Spleen (tissue), 11 donors: ENCODE results near the gene GRB10. TPM values are rescaled to one million over a fixed set of nuclear protein-coding genes. Genes with fewer than 3 reads are reported as not detected.
A peak's percentile ranks its signal among the peaks of the same experiment; 100 is the strongest.

ENCODE experiments used
- DNase-seq: peaks from one replicate; pipeline ENCODE4 v3.0.0-alpha.2; 2020
- H3K27ac ChIP-seq, 8 donors: fragments of 200-600 bp; sonication (generic) in 7 of 8; 1 replicate in 4 of 8; 2 replicates in 4 of 8; pipeline versions ENCODE4 v1.5.0 to v1.8.0; 2016 to 2021; ENCODE audit warnings: inconsistent platforms in 4 of 8, mild to moderate bottlenecking in 4 of 8, moderate library complexity in 1 of 8
- H3K27me3 ChIP-seq, 7 donors: fragments of 200-600 bp; sonication (generic) in 6 of 7; replicated peaks in 1 of 7; 1 replicate in 4 of 7; 2 replicates in 3 of 7; pipeline versions ENCODE4 v1.5.0 to v1.8.0; 2016 to 2021; ENCODE audit warnings: inconsistent platforms in 3 of 7, mild to moderate bottlenecking in 1 of 7
- H3K36me3 ChIP-seq, 6 donors: fragments of 200-600 bp; sonication (generic) in 5 of 6; 1 replicate in 4 of 6; 2 replicates in 2 of 6; pipeline versions ENCODE4 v1.5.0 to v1.8.0; 2016 to 2021; ENCODE audit warnings: inconsistent platforms in 2 of 6
- H3K4me1 ChIP-seq, 6 donors: fragments of 200-600 bp; sonication (generic) in 5 of 6; 1 replicate in 3 of 6; 2 replicates in 3 of 6; pipeline versions ENCODE4 v1.5.0 to v1.8.0; 2016 to 2021; ENCODE audit warnings: inconsistent platforms in 3 of 6
- H3K4me3 ChIP-seq, 8 donors: fragments of 200-600 bp; sonication (generic) in 7 of 8; 1 replicate in 4 of 8; 2 replicates in 4 of 8; pipeline versions ENCODE4 v1.5.0 to v1.8.0; 2016 to 2021; ENCODE audit warnings: inconsistent platforms in 4 of 8, mild to moderate bottlenecking in 4 of 8, moderate library complexity in 2 of 8
- H3K9me3 ChIP-seq, 8 donors: fragments of 200-600 bp; sonication (generic) in 7 of 8; 1 replicate in 4 of 8; 2 replicates in 4 of 8; pipeline versions ENCODE4 v1.5.0 to v1.8.0; 2016 to 2021; ENCODE audit warnings: inconsistent platforms in 4 of 8
- CTCF ChIP-seq, 11 experiments: fragments of 200-600 bp in 7 of 11; fragments of 450-650 bp in 4 of 11; sonication (generic) in 4 of 11; IDR thresholded peaks in 8 of 11; conservative IDR thresholded peaks in 3 of 11; 1 replicate in 7 of 11; 2 replicates in 4 of 11; pipeline versions ENCODE4 v1.4.0 to v1.8.0; 2016 to 2021; ENCODE audit warnings: antibody characterized with exemption in 11 of 11, inconsistent platforms in 4 of 11, mild to moderate bottlenecking in 1 of 11
- POLR2AphosphoS5 ChIP-seq, 3 donors: sonication (generic); formaldehyde crosslinking; IDR thresholded peaks; one replicate each; pipeline ENCODE4 v1.5.1; 2017; ENCODE audit warnings: antibody characterized with exemption in 3 of 3
- WGBS, 5 donors: extraction: QIAGEN DNeasy Blood & Tissue Kit in 3 of 5; methylation state at CpG; one replicate each; pipeline versions ENCODE4 v1.1.5 to v1.1.7; 2013 to 2018; 5-methylcytosine and 5-hydroxymethylcytosine counted together
- intact Hi-C: fragments of 100-400 bp; cut with DNase I; formaldehyde crosslinking; loops from one replicate; pipeline ENCODE4 v1.15.0; 2023; ENCODE audit warnings: low total_unique reads
- polyA plus RNA-seq, 3 donors: library from polyadenylated mRNA; stranded (reverse); fragments of 200-250 nt; gene quantifications; one replicate each; pipeline ENCODE4 v1.2.1, GENCODE V29; 2013
- total RNA-seq, 7 donors: library from RNA; depleted of rRNA in 3 of 7; stranded (reverse); fragments of >200 nt in 3 of 7; fragmentation: NEBNext Ultra II Directional in 4 of 7; extraction: Animal tissue kit (Norgen Biotek cat#: 25700) in 4 of 7; gene quantifications; one replicate each; pipeline versions ENCODE4 v1.1.0 to v1.2.1, GENCODE V29; 2016 to 2021
- donor health status: healthy with polysubstance abuse.
- donor health status: DM: no; HTN: no; CAD: no; lungs with moderate emphysema.
- donor health status: DM: no; HTN: no; CAD: no.
- donor health status: Bipolar disorder and iron deficiency.
- donor health status: healthy.
- donor health status: DM: no; HTN: no; CAD: no.
- donor health status: DM: yes; HTN: yes; CAD: no.

The GRB10 gene
- total and polyA plus RNA-seq, 10 donors = 11.3 to 159 (median 115) TPM

- TF ChIP-seq CTCF (IDR thresholded peaks at IDR 0.05 in 8 of 11, conservative IDR thresholded peaks at IDR 0.05 in 3 of 11) = no peak
- peak in 1 of 3 donors; percentile 31 for TF ChIP-seq POLR2AphosphoS5 (IDR thresholded peaks at IDR 0.05)
- H3K36me3 ChIP-seq = peaks cover 0 to 9% (median 0%) of the 10 kb centered on the region in 6 donors
- H3K27ac ChIP-seq = peak overlapping the region in 4 of 8 donors; percentile 21 to 66 (median 54)
- H3K4me3 ChIP-seq = no peak overlapping the region
- H3K27me3 ChIP-seq = no peaks in the 10 kb centered on the region
- no peaks in the 10 kb centered on the region for H3K9me3 ChIP-seq
- WGBS, 5 donors = 92 to 94% (median 93%) methylated on average over 8 of the region's 8 CpGs
- intact Hi-C loops = no loop called here
- DNase-seq = no peak
- peaks cover 5 to 66% (median 26%) of the 10 kb centered on the region in 6 donors for H3K4me1 ChIP-seq
Measured at GRCh38 chr7:50734246-50734645, 48.5 kb downstream of the GRB10 start.

GRCh38 chr7:50733552-50733951 is 49.1 kb downstream of the GRB10 start:
- Histone ChIP-seq H3K9me3 (no peaks in the 10 kb centered on the region), H3K4me3 (no peak overlapping the region), H3K27ac (peak overlapping the region in 5 of 8 donors; percentile 20 to 66 (median 54)), H3K36me3 (peaks cover 0 to 9% (median 0%) of the 10 kb centered on the region in 6 donors), H3K4me1 (peaks cover 3 to 73% (median 28%) of the 10 kb centered on the region in 6 donors), H3K27me3 (no peaks in the 10 kb centered on the region)
- WGBS, 5 donors = 69 to 82% (median 74%) methylated on average over 5 of the region's 5 CpGs
- peak; percentile 74 for DNase-seq
- intact Hi-C loops = no loop called here
- TF ChIP-seq POLR2AphosphoS5 (IDR thresholded peaks at IDR 0.05) (peak in 2 of 3 donors; percentile 69 to 73), CTCF (IDR thresholded peaks at IDR 0.05 in 8 of 11, conservative IDR thresholded peaks at IDR 0.05 in 3 of 11) (no peak)

- Histone ChIP-seq H3K36me3 (peaks cover 0 to 9% (median 0%) of the 10 kb centered on the region in 6 donors), H3K4me1 (peaks cover 3 to 87% (median 35%) of the 10 kb centered on the region in 6 donors), H3K4me3 (no peak overlapping the region), H3K9me3 (no peaks in the 10 kb centered on the region), H3K27ac (peak overlapping the region in 5 of 8 donors; percentile 15 to 93 (median 66)), H3K27me3 (no peaks in the 10 kb centered on the region)
- 87 to 95% (median 92%) methylated on average over 21 of the region's 21 CpGs for WGBS, 5 donors
- intact Hi-C loops = no loop called here
- peak; percentile 43 for DNase-seq
- TF ChIP-seq POLR2AphosphoS5 (IDR thresholded peaks at IDR 0.05) (no peak), CTCF (IDR thresholded peaks at IDR 0.05 in 8 of 11, conservative IDR thresholded peaks at IDR 0.05 in 3 of 11) (no peak)
Measured at GRCh38 chr7:50731703-50732582, 50.8 kb downstream of the GRB10 start.
